Measurements from ENCODE around the gene TNFAIP8L1.

The TNFAIP8L1 gene

GRCh38 chr19:4678881-4679790 lies 39.8 kb downstream of the TNFAIP8L1 start:
- POLR2A ChIA-PET = interaction anchor here (0.5 kb wide), 1 partner anchor 36 kb away, joined by 6 read pairs; no protein-coding TSS in a partner anchor
- no peak for TF ChIP-seq ATF2 (tag by site-specific recombination; IDR thresholded peaks at IDR 0.05; ENCODE audit: low read depth)
- TF ChIP-seq ZSCAN16 (tag by site-specific recombination; IDR thresholded peaks at IDR 0.05) = no peak
- no peak for TF ChIP-seq ZNF561 (tag by site-specific recombination; IDR thresholded peaks at IDR 0.05; ENCODE audit: borderline replicate concordance)
- no peak for TF ChIP-seq ZNF214 (tag by site-specific recombination; IDR thresholded peaks at IDR 0.05; ENCODE audit: borderline replicate concordance)
- peak; percentile 73 for TF ChIP-seq SP2 (tag by site-specific recombination; IDR thresholded peaks at IDR 0.05)
- TF ChIP-seq SCRT2 (tag by site-specific recombination; IDR thresholded peaks at IDR 0.05) = no peak
- no peak for TF ChIP-seq ZNF658 (tag by site-specific recombination; IDR thresholded peaks at IDR 0.05)
- TF ChIP-seq INSM2 (tag by site-specific recombination; IDR thresholded peaks at IDR 0.05) = no peak
- no peak for TF ChIP-seq ZNF132 (tag by site-specific recombination; IDR thresholded peaks at IDR 0.05; ENCODE audit: borderline replicate concordance)
- peak; percentile 55; the same call in 1 of the 2 replicates for TF ChIP-seq SP3 (tag by site-specific recombination; IDR thresholded peaks at IDR 0.05)
- no peak for TF ChIP-seq ZFP37 (tag by site-specific recombination; IDR thresholded peaks at IDR 0.05)
- TF ChIP-seq AEBP2 (tag by site-specific recombination; IDR thresholded peaks at IDR 0.05; ENCODE audit: borderline replicate concordance) = no peak
- no peak for TF ChIP-seq GLI2 (tag by site-specific recombination; IDR thresholded peaks at IDR 0.05; ENCODE audit: borderline replicate concordance, low read depth)
- peak; percentile 89 for TF ChIP-seq KLF1 (tag by site-specific recombination; IDR thresholded peaks at IDR 0.05)
- no peak for TF ChIP-seq ELK4 (IDR thresholded peaks at IDR 0.05; ENCODE audit: borderline replicate concordance, low read depth, low read length)
- no peak for TF ChIP-seq ZNF175 (tag by site-specific recombination; IDR thresholded peaks at IDR 0.05)
- TF ChIP-seq PATZ1 (tag by site-specific recombination; IDR thresholded peaks at IDR 0.05) = peak; percentile 41; the same call in 1 of the 2 replicates
- TF ChIP-seq ZNF398 (tag by site-specific recombination; IDR thresholded peaks at IDR 0.05) = no peak
- TF ChIP-seq ZBTB44 (tag by site-specific recombination; IDR thresholded peaks at IDR 0.05) = no peak
- no peak for TF ChIP-seq ZNF26 (tag by site-specific recombination; IDR thresholded peaks at IDR 0.05)
- TF ChIP-seq ZNF19 (tag by site-specific recombination; IDR thresholded peaks at IDR 0.05; ENCODE audit: low read depth) = no peak

More at GRCh38 chr19:4678881-4679790, 39.8 kb downstream of the TNFAIP8L1 start:
- Histone ChIP-seq H3K9me3 (ENCODE audit: control insufficient read depth, insufficient read depth, low read depth, low read length) (no peaks in the 10 kb centered on the region), H3K4me3 (ENCODE audit: low read depth, low read length) (no peak overlapping the region), H3K36me3 (ENCODE audit: control insufficient read depth in 2 of 2, insufficient read depth in 1 of 2, low read length in 2 of 2) (peaks cover 0 to 39% of the 10 kb centered on the region in 2 experiments; a peak in 2 of 3 replicates), H3K4me1 (ENCODE audit: control insufficient read depth, insufficient read depth, low read length) (no peaks in the 10 kb centered on the region), H3K27ac (ENCODE audit: extremely low read depth, low read depth, low read length) (no peak overlapping the region)
- CTCF ChIA-PET = no interaction called here

Data from HEK293 (cell line).